ENCODE data around the gene SAP25.

The SAP25 gene

GRCh38 chr7:100591596-100591995, 17.9 kb upstream of the SAP25 start:
- no peak for DNase-seq

- DNase-seq: no peak
Observed at GRCh38 chr7:100590077-100590737, 16.5 kb upstream of the SAP25 start.

DNA sequence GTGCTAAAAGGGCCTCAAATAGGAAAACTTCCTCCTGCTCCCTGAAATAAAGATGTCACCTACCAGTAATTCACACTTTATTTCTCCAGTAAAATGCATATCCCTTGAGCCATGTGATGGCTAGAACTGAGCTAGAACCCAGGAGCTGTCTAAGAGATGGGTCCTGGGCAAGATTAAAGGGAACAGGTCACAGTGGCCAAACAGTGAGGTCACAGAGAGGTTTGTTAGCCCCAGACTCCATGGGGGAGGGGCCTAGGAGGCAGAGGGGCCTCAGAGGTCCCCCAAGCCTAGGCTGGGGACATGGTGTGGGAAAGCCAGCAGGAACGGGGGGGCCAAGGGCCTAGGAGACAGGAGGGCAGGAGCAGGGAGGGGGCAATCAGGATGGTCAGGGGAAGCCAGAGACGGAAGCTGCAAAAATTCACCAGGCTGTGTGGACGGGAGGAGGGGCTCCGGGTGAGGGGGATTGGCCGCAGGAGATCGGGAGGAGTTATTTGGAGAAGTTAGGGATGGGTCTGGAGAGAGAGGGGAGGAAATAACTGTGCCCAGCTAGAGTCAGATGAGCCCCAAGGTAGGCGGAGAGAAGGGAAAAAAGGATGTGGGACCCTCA, 15.7 kb upstream of the SAP25 start:
- no peak for DNase-seq

DNA sequence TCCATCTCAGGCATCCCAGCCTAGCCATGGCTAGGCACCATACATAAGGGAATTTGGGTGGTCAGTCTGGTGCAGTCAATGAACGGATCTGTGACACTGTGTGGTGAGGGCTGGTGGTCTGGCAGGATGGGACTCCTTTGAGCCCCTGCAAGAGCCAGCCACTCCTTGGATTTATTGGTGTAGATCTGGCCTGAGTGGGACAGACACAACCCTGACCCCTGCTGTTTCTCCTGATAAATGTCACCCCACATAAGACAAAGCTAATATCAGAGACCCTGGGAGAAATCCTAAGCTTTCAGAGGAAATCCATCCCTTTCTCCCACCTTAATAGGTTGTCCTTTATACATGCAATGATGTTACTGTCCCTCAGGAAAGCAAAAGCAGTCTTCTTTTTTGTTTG, 14.7 kb upstream of the SAP25 start:
- peak; percentile 11 for DNase-seq

DNA sequence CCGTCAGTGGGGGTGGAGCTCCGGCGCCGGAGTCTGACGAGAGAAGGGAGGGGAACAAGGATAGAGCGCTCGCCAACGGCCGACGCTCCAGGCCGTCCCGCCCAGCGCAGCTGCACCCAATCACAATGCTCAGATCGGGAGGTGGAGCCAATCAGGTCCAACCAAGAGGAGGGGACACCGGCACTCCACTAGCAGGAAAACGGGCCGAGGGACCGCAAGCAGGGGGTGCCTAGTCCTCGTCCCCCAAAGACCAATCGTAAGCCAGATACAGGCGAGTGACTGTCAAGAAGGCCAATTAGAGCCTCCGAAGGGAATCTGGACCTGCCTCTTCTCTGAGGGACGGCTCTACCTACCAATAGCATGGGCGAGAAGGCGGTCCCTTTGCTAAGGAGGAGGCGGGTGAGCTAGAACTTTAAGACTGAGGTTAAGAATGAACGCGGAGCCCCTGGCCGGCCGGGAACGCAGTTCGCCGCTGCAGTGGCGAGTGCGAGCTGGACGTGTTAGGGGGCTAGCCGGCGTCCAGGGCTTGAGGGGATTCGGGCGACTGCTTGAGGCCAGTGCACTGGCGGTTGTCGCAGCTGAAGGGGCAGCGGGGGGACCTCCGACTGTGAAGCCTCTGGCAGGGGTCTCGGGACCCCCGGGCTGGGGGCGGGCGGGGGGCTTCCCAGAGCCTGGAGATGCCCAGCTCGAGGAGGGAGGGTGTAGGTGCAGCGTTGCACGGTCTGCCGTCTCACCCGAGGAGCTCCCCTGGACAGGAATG, 12.7 kb upstream of the SAP25 start, which contains the start of gene FBXO24:
TSS of gene FBXO24 (plus strand) at position 63 of the 760 bp plus-strand sequence. CDS start at position 361, 298 bp downstream.
- DNase-seq: peak; percentile 81

GRCh38 chr7:100585511-100586265, 12.0 kb upstream of the SAP25 start, which contains the start of gene LRCH4:
LRCH4 (minus strand) TSS chr7:100586129; CDS start chr7:100586100, 29 bp downstream.
- no peak for DNase-seq

GRCh38 chr7:100584683-100585510, 11.2 kb upstream of the SAP25 start:
- DNase-seq: no peak

- no peak for DNase-seq
Observed at GRCh38 chr7:100584054-100584682, 10.5 kb upstream of the SAP25 start.

DNA sequence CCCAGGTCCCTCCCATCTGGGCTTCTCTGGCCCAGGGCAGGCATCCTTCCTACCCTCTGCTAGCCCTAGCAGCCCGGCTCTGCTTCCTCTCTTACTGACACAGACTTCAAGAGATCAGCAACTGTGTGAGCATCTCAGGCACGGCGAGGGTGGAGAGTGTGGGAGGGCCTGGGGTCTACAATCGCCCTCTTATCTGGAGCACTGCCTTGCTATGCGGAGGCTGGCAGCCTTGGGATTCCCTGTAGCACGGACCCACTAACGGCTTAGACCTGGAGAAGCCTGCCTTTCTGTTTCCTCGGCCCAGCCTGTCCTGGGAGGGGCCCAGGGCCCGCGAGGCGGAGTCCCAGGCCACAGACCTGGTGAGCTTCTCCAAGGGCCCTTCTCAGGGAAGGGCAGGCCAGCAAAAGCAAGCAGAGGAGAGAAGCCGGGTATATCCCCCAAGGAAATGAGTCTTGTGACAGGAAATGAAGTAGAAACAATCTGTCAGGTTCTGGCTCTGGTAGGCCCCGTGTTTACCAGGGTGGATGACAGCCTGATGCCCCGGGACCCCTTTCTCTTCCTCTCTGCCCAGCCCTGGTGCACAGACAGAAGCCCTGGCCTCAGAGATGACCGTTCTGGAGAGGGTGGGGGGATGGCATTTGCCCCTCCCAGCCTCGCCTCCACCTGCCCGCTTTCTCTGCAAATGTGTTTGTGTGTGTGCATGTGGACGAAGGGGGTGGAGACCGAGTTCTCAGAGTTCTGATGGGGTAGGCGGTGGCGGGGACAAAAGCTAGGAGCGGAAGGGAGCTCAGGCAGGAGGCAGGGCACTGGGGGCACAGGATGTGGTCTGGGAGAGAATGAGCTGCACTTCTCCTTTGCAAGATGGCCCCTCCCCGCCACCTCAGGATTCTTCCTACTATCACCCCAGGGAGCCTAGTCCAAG, 9.7 kb upstream of the SAP25 start:
- peak; percentile 35 for DNase-seq

DNA sequence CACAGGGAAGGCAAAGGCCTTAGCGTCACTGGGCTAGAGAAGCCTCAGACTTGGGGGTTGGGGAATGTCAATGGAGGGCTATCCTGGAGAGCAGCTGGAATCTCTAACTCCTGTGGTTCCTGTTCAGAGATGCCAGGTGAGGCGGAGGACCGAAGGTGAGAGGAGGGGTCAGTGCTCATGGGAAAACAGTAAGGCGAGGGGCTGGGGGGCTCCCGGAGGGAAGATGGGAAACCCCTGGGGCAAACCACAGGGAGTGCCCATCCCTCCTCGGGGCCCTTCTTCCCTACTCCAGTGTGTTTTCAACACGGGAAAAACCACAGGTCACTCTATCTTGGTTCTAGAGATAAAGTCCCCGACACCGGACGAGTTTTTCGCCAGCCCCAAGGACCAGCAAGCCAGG, 8.9 kb upstream of the SAP25 start:
- DNase-seq: no peak

GRCh38 chr7:100582041-100582579, 8.4 kb upstream of the SAP25 start:
- DNase-seq: no peak

DNA sequence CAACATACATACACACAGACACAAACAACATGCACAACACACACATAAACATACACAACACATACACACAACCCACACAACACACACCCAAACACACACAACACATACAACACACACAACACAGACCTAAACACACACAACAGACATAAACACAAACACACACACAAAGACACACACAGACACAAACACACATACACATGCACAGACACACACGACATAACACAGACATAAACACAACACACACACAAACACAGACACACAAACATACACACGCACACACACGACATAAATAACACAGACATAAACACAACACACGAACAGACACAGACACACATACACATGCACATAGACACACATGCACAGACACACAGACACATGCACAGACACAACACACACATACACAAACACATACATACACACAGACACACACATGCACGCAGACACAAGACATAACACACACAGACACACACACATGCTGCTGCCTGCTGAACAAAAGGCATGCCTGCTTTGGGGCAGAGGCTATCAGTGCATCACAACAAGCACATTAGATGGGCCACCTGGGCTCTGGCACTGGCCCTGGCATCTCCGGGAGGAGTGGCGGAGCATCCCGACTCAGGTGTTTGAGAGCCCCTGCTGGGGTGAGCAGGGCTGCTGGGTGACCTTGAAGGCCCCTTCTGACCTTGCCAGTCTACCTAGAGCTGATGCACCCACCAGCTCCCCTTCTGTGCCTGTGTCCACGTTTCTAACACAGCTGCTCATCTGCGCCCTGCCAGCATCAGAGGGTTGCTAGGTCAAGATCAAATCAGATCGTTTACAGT, 7.0 kb upstream of the SAP25 start:
- no peak for DNase-seq

DNA sequence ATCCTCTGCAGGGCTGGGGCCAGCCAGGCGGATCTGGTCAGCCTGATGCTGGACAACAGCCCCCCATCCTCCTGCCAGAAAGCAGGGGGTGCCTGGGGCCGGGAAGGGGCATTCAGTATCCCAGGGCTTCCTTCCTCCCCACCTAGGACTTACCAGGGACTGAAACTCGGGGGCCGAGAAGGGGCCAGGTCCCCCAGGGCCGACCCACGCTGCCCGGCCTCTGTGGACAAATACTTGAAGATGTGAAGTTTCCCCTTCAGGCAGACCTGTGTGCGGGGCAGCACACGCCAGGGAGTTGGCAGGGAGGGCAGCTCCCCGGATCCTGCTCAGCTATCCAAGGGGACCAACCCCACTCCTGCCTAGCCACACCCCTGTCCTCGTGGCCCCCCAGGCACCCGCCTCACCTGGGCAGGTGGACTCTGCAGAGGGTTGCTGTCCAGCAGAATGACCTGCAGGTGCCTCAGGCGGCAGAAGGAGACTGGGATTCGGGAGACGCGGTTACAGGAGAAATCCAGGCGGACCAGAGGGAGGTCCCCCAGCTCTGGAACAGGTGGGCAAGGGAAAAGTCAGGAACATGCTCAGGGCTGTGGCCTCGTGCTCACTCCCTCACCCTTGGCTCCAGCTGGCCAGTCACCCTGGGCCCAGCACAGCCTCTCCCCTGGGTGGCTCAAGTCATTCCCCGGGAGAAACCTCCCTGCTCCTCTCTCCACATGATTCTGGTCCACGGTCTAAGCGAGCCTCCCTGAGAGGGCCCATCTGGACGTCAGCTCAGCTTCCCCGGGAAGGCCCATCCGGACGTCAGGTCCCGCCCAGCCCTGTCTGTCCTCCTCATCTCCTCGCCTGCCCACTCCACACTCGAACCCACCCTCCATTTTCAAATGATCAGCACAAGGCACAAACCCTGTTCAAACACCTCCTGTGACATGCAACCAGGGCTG, 4.8 kb upstream of the SAP25 start:
- DNase-seq: no peak

DNA sequence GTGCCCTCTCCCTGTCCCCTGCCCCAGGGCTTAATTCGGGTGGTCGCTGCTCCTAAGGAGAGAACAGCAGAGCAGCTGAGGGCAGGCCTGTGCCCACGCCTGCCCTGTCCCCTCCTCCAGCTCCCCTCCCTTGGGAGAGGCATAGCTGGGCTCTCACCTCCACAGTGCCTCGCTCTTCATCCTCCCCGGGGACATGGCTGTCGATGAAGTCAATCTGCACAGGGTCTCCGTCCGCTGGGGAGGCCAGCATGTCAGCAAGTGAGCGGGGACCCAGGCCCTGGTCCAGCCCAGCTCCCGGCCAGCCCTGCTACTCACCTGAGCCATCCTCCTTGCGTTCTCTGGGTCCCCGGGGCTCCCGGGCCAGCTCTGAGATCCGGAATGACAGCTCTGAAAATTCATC, 3.8 kb upstream of the SAP25 start:
- DNase-seq: no peak

DNA sequence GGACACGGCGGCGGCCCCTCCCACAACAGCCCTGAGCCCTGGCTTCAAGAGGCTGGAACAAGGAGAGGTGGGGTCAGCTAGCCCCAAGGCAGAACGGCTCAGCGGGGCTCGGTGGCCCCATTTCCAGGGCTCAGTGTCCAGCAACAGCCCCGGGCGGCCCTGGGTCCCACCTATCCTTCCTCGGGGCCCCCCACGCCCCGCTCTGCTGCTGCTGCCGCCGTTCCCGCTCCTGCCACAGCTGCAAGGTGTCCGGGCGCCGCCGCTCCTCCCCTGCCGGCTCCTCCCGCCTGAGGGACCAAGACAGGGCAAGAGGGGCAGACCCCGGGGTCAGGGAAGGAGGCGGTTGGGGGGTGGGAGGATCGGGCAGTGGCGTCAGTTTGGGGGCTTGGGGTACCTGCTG, 3.4 kb upstream of the SAP25 start:
- no peak for DNase-seq

DNA sequence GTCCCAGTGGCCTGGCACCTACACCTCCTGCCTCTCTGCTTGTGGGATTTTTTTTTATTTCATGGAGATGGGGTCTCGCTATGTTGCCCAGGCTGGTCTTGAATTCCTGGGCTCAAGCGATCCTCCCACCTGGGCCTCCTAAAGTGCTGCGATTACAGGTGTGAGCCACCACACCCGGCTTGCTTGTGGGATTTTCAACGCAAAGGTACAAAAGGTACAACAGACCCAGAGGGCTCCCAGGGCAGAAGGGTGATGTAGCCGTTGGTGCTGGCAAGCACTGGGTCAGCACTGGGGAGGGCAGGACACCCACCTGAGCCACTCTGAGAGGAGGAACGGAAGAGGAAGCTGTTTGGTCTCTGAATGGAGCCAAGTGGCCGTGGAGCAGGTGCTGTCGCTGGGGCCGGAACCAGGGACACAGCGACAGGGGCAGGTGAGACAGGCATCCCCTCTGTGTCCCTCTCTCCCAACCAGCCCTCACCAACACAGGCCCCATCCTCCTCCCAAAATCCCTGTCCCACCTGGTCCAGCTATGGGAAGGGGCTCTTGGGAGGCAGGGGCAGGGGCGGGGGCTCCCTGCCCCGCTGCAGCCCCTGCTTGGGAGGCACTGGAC, 2.8 kb upstream of the SAP25 start:
- no peak for DNase-seq

- no peak for DNase-seq
Observed at GRCh38 chr7:100575746-100576383, 2.2 kb upstream of the SAP25 start.
